Measurements from ENCODE around the gene TMEM270.
A peak's percentile ranks its signal among the peaks of the same experiment; 100 is the strongest.
"Not testable (repeated sequence)": the region's sequence is repeated elsewhere in the genome, so short reads cannot be mapped to it uniquely, and the experiment has no call there.

TMEM270 gene

DNA sequence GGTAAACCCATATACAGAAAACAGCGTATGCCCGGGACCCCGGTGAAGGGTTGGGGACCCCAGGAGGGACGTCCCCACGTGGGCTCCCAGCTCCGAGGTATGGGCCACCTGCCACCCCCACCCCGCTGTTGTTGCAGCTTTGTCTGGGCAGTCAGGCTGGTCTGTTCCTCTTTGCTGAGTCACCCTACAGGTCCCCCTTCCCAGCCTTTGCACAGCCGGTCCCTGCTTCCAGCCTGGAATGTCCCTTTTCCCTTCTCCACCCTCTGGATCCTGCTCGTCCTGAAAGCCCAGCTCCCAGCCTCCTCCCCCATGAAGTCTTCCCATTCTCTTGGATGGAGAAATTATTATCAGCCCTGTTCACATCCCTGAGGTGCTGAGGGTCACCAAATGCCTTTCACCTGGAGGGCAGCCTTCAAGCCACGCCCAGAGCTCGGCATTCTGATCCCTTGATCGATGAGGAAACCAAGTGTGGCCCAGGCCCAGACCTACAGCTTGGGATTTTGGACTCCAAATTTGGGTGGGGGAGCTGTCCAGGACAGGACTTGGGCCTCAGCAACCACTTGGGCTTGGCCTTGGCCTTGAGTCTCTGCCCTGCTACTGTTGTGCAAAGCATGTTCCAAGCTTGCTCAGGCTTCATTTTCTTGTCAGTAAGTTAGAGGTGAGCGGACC, 27.6 kb upstream of the TMEM270 start:
- no peak for DNase-seq

DNA sequence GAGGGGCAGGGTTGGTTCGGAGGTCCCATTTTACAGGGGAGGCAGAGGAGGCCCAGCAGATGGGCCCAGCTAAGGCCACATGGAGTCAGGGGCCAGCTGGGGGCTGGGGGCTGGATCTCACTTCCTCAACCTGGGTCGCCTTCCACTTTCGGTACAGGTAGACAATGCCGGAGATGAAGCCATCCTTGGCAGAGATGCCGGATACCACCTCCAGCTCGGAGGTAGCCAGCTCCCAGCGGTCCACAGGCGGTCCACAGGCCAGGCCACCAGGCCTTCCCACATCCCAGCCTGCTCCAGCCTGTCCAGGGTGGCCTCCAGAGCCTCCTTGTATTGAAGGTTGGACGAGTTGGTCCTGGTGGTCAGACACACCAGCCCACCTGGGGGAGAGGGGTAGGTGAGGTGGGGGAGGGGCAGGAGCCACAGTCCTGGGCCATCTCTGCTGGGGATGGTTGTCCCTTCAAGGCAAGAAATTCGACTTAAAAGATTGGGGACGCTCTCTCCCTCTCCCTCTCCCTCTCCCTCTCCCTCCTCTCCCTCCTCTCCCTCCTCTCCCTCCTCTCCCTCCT, 26.2 kb upstream of the TMEM270 start:
- DNase-seq, result no peak

DNA sequence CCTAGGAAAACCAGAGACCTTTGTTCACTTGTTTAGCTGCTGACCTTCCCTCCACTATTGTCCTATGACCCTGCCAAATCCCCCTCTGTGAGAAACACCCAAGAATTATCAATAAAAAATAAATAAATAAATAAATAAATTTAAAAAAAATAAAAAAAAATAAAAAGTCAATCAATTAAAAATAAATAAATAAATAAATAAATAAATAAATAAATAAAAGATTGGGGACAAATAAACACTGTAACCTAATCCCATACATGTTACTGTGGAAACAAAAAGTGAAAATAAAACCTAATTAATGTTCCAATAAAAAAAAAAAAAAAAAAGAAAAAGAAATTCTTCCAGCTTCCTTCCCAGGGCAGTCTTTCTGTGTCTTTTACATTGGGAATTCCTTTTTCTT, 23.8 kb upstream of the TMEM270 start:
- DNase-seq, result not testable (repeated sequence)

DNA sequence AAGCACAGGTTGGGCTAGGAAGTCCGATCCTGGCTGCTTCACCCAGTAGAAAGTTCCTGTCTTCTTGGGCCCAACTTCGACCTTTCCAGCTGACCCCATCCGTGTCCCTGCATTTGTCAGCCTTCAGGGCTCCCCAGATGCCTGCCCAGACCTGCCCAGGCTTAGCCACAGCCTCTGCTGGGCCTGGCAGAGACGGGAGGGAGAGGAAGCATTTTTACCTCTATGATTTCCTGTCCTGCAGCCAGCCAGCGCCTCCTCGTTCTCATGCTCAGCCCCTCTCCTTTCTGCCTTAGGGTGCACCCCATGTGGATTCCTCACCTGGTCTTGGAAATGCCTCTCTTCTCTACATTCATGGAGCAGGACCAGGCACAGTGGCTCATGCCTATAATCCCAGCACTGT, 22.3 kb upstream of the TMEM270 start:
- DNase-seq, result no peak

DNA sequence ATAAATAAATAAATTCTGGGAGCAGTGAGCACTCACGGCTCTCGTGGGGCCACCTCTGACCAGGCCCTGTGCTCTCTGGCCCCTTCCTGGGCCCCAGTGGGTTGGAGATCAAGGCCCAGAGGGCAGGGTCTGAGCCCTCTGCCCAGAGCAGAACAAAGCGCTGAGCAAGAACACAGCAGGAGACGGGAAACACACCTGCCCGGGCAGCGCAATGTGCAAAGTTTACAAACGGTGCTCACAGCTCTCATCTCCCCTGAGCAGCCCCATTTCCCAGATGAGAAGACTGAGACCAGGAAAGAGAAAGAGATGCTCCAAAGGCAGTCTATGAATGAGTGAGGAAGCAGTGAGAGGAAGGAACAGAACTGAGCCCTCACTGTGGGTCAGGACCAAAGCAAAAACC, 21.7 kb upstream of the TMEM270 start:
- no peak for DNase-seq

DNA sequence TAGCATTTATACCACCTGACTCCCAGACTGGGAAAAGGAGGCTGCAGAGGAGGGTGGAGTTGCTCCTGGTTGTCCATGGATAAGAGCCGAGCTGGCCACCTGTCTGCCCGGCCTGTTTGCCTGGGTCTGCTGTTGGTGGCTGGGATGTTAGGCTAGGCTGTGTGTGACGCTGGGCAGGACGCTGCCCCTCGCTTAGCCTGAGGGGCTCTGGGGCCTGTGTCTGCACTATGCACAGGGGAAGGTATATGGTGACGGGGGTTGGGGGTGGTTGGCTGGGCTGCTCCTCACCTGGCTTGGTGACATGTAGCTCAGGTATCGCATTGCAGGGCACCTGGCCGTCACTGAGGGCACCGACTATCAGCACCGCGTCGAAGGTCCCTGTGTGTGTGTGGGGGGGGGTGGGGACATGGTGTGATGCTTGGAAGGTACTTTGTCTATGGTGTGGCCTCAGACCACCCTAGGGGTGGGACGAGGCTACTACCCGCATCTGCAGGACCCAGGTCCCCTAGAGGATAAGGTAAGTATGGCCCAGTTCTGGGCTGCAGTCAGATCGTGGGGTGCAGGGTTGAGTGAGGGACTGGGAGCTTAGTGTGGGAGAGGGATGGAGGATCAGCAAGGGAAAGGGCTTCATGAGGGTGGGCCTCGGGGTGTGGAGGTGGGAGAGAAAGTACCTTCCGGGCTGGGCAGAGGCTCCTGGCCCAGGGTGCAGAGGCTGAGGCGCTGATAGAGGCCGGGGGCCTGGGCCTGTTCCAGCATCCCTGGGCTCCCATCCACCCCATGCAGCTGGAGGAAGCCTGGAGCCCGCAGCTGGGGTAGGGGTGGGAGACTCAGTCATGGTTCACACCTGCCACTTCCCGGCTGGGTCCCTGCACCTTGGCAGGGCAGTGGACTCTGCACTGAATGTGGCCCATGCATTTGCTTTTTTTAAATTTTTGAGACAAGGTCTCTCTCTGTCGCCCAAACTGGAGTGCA, 20.9 kb upstream of the TMEM270 start:
- no peak for DNase-seq

DNA sequence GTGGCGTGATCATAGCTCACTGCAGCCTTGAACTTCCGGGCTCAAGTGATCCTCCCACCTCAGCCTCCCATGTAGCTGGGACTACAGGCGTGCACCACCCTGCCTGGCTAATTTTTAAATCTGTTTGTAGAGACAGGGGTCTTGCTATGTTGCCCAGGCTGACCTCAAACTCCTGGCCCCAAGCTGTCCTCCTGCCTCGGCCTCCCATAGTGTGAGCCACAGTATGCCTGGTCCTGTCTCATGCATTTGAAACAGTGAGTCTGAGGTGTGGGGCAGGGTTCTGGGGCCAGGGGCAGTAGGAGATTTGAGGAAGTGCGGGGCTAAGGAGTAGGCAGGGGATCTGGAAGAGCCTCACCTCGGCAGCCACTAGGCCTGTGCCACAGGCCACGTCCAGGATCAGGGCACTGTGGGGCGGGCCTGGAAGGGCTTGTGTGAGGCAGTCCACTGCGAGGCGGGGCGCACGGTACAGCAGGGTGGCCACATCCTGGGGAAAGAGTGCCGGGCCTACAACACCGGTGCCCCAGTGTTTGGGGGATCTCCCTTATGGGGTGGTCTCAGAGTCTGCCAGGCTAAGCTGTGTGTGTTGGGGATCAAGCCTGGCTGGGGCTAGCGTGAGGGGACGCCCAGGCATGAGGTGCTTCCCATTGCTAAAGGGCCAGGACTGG, 20.1 kb upstream of the TMEM270 start:
- no peak for DNase-seq

DNA sequence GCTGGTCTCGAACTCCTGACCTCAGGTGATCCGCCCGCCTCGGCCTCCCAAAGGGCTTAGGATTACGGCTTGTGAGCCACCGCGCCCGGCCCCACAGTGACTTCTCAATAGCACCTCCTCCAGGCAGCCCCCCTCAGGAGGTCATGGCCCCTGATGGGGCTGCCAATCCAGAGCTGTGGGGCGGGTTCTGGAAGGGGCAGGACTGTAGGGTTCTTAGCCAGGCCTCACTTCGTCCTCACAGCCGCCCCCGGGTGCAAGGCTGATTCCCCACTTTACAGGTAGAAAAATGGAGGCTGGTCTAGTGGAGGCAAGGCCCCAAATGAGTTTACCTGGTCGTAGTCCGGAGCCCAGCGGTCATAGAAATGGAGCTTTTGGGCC, 19.3 kb upstream of the TMEM270 start:
- DNase-seq, result no peak

DNA sequence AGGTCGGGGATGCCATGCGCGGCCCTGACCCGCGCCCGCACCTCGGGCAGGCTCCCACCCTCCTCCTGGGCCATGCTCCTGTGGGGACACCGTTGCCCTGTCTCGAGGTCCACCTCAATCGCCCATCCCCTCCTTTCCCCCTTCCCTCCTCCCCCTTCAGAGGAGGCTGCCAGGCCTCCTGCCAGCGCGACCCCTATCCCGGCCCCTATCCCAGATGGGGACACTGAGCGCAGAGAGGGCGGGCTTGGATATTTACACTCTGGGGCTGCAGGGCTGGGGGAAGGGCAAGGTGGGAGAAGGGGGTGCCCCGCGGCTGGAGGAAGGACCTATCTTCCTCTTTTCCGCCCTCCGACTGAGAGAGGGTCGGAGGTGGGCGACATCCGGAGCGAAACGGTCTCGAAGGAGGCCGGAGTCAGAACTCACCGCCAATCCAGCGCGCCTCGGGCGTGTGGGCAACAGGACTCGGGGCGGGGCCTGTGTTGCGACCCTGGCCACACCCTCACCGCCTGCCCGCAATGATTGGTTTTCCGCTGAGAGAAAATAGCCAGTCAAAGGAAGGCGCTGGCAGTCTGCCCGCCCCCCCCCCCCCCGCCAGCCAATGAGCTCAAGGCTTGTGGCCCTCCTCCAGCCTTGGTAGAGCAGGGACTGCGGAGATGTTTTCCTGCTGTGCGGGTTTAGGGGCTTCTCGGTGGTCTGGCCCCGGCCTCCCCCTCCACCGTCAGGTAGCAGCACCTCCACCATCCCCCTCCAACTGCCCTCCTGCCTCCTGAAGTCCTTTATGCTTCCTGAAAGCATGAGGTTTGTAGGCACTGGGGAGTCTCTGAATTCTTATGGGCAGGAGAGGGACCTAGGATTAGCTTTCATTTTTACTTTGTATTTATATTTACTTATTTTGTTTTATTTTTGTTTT, 18.6 kb upstream of the TMEM270 start, which contains the start of gene METTL27:
Gene METTL27 (minus strand): TSS at position 450 of the 910 bp plus-strand sequence. CDS start 376 bp downstream, at position 74.
- peak; percentile 92 for DNase-seq

DNA sequence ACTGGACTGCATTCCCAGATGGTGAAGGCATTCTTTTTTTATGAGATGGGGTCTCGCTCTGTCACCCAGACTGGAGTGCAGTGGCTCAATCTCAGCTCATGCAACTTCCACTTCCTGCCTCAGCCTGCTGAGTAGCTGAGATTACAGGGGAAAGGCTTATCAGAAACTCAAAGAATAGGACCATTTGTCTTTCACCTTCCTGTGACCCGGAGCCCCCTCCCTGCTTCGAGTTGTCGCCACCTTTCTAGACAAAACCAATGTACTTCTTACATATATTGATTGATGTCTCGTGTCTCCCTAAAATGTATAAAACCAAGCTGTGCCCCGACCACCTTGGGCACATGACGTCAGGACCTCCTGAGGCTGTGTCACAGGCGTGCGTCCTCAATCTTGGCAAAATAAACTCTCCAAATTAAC, 16.8 kb upstream of the TMEM270 start:
- DNase-seq, result no peak

DNA sequence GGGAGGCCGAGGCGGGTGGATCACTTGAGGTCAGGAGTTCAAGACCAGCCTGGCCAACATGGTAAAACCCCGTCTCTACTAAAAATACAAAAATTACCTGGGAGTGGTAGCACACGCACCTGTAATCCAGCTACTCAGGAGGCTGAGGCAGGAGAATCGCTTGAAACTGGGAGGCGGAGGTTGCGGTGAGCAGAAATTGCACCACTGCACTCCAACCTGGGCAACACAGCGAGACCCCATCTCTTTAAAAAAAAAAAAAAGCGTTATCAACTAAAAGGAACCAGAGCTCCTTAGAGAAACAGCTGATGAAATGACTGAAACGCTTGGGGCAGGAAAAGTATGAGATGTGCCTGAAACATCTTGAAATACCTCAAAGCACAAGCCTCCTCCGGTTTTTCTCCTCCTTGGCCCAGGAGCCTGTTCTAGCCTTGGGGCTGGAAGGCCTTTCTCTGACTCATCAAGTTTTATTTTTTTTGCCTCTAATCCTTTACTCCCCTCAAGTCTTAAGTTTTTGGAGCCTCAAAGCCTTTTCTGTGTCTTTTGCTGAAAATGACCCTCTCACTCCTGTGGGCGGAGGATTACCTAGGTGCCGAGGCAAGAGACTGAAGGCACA, 16.0 kb upstream of the TMEM270 start:
- DNase-seq, result peak; percentile 26

DNA sequence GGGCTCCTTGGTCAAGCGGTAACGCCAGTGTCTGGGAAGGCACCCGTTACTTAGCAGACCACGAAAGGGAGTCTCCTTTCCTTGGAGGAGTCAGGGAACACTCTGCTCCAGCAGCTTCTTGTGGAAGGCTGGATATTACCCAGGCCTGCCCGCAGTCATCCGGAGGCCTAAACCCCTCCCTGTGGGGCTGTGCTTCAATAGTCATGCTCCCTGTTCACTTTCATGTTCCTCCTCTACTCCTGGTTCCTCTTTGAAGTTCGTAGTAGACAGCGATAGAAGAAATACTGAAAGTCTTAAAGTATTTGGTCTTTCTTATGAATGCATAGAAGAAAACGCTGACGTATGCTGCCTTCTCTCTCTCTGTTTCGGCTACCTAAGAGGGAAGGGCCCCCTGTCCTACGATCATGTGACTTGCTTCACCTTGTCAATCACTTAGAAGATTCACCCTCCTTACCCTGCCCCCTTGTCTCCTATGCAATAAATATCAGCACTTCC, 15.2 kb upstream of the TMEM270 start:
- not testable (repeated sequence) for DNase-seq

DNA sequence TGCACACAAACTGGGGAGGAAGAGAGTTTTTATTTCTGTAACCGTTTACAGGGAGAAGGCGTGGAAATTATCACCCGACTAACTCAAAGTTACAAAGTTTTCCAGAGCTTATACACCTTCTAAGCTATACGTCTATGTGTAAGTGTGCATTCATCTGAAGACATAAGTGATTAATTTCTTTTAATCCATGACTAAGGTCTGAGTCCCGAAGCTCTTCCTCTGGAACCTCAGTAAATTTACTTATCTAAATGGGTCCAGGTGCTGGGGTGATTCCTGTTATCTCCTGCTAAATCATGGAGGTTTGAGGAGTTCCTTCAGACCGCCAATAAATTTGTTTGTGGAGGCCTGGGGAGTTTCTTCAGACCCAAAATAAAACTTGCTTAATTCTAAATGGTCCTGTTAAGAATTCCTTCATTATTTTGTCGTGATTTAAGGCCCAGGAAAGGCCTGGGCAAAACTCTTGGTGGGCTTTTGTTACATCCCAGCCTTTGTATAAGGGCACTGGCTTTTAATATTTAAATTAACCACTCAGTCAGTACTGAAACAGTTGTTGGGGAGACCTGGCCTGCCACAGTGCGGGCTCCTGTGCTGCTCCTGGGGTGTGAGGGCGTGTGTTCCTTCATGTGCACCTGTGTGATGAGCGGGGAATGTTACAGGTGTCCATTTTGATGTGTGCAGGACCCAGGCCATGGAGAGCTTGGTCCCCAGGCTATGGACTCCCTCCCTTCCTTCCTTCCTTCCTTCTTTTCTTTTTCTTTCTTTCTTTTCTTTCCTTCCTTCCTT, 12.8 kb upstream of the TMEM270 start:
- DNase-seq, result no peak

DNA sequence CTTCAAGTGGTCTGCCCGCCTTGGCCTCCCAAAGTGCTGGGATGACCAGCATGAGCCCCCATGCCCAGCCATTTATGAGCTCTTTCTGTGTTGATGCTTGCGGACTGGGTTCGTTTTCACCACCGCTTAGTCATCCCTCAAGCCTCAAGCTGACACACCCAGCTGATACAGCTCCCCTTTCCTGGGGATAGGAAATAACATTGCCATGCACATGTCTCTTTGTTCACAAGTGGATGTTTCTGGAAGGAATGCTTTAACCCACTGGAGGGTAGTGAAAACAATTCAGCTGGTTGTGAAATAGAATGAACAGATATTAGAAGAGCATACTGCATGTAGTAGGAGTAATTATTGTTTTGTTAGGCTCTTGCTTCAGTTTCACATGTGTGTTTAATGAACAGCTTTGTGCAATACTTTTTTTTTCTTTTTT, 10.2 kb upstream of the TMEM270 start:
- peak; percentile 96 for DNase-seq

DNA sequence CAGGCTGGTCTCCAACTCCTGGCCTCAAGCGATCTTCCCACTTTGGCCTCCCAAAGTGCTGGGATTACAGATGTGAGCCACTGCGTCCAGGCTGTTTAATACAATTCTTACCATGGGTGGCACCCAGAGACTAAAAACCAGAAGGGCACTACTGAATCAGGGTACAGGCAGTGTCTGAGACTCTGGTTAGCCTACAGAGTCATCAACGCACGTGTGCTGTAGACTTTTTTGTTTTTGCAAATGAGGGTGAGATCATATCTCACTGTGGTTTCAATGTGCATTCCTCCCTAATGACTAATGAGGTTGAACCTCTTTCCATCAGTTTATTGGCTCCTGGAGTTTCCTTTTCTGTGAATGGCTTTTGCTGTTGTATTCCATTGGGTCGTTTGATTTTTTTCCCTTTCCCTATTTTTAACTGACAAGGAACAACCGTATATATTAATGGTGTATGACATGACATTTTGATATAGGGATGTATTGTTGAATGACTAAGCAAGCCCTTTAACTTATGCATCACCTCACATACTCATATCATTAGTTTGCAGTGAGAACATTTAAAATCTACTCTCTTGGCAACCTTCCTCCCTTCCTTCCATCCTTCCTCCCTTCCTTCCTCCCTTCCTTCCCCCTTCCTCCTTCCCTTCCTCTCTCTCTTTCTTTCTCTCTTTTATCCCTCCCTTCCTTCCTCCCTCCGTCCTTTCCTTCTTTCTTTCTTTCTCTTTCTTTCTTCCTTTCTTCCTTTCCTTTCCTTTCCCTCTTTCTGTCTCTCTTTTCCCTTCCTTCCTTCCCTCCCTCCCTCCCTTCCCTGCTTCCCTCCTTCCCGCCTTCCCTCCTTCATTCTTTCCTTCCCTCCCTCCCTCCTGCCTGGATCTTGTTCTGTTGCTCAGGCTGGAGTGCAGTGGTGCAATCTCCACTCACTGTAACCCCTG, 9.3 kb upstream of the TMEM270 start:
- DNase-seq, result peak; percentile 98

DNA sequence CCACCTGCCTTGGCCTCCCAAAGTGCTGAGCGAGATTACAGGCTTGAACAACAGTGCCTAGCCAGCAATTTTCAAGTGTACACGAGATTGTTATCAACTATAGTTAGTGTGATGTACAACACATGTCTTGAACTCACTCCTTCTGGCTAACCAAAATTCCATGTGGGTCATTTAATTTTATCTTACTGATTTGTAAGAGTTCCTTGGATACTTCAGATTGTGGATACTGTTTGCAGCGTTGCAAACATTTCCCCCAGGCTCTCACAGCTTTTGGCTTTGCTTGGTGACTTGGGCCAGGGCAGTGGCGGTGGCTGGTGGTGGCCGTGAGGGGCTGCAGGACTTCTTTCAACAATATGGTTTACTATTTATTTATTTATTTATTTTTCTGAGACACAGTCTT, 8.5 kb upstream of the TMEM270 start:
- no peak for DNase-seq

DNA sequence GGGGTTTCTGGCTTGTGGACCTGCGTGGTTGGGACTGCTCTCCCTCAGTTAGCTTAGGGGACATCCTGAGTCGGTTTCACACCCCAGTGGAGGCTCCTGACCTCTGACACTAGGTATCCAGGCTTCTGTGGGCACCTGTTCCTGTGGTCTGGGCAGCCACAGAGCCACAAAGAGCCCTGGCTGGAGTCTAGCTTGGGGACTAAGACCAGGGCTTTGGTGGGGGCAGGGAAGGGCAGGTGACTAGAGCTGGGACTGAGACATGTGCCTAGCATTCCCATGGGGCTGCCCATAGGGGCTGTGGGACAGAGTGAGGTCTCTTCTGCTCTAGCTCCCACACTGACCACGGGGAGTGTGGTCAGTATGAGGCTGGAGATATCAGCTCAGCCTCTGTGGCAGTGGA, 4.0 kb upstream of the TMEM270 start:
- DNase-seq, result no peak

DNA sequence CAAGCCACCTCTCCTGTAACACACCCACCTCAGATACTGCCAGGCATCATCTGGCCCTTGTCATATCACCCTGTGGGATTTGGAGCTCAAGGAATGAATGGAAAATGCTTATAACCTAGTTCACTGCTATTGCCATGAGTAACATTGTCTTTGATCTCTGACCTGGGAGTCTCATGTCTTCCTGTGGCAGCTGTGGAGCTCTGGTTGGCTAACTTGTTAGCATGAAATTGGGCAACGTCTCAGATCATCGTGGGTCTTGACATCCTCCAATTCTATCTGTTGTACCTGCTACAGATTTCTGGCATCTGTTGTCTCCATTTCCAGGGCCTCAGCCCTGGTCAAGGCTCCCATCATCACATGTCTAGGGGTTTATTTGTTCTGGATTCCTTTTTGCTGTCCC, 2.2 kb upstream of the TMEM270 start:
- peak; percentile 66 for DNase-seq

DNA sequence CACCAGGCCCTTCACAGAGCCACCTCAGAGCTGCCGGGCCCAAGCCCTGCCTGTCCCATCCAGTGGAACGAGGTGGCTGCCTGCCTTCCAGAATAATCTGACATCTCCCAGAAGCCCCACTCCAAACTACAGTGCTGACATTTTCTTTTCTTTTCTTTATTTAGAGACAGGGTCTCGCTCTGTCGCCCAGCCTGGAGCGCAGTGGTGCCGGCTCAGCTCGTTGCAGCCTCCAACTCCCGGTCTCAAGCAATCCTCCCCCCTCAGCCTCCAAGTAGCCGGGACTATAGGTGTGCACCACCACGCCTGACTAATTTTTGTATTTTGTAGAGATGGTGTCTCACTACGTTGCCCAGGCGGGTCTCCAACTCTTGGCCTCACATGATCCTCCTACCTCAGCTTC, 346 bp downstream of the TMEM270 start:
- DNase-seq, result no peak

Data from HCEC 1CT (cell line).